Measurements from ENCODE around the gene FCHO1.

GRCh38 chr19:17725422-17726078 lies 25.7 kb upstream of the FCHO1 start:
- peak; percentile 19 to 47 for TF ChIP-seq CTCF (conservative IDR thresholded peaks at IDR 0.05 in 1 of 2, IDR thresholded peaks at IDR 0.05 in 1 of 2; ENCODE audit: extremely low read depth in 1 of 2, insufficient read depth in 1 of 2, low read depth in 1 of 2, low read length in 2 of 2)
- TF ChIP-seq EZH2 (IDR thresholded peaks at IDR 0.05; ENCODE audit: borderline replicate concordance, low read length), result no peak
